Medulla oblongata (tissue), 1 donor: ENCODE measurements around the gene ZMIZ1.

Experiments used
- DNase-seq: peaks from one replicate; pipeline ENCODE4 v3.0.0-alpha.2; 2015; ENCODE audit errors: extremely low spot score

The ZMIZ1 gene

DNA sequence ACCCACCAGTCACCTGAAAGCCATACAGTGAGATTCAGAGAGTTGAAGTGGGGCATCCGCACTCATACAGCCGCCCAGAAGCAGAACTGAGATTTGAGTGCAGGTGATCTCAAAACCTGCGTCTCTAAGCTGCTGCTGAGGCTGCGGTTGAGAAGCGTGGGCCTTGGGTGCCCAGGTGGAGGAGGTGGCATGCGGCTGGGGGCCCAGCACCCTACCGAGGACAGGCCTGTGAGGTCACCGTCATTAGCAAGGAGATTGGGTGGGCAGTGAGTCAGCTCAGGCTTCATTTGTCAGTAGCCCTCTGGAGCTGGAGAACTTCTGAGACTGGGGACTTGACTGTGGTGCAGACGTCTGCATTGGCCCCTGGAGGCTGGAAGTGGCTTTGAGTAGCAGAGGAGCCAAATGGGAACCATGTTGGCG lies 29.8 kb downstream of the ZMIZ1 start:
- no peak for DNase-seq

DNA sequence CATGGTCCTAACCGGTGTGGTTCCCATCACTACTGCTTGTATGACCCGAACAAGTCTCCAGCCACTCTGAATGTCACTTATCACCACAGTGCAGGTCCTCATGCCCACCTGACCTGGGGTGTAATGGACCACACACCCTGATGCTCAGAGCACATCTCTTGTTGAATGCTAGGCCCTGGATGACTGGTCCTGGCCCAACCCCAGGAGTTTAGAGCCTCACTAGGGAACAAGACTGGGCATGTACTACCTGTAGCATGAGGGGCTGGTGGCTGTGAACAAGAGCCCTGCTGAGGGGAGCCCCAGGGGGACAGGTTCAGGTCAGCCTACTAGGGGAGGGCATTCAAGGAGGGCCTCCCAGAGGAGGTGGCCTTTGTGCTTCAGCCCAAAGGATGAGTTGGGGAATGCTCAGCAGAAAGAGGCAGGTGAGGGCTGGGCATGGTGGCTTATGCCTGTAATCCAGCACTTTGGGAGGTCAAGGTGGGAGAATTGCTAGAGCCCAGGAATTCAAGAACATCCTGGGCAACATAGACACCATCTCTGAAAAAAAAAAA lies 31.2 kb downstream of the ZMIZ1 start:
- no peak for DNase-seq

DNA sequence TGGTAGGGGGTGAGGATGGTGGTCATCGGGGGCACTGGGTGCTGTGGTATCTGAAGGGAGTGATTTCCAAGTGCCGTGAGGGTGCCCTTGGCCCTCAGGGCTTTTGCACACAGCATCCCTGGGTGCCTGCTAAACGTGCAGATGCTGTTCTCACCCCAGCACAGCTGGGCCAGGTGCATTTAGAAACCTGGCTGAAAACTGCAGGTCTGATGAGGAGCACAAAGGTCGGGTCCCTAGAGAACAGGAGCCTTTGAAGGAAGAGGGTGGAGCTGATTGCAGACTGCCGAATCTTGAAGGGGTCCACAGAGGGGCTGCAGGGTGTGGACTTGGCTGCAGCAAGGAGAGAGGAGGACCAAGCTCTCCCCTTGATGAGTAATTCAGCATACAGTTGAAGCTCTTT lies 32.0 kb downstream of the ZMIZ1 start:
- DNase-seq: no peak

DNA sequence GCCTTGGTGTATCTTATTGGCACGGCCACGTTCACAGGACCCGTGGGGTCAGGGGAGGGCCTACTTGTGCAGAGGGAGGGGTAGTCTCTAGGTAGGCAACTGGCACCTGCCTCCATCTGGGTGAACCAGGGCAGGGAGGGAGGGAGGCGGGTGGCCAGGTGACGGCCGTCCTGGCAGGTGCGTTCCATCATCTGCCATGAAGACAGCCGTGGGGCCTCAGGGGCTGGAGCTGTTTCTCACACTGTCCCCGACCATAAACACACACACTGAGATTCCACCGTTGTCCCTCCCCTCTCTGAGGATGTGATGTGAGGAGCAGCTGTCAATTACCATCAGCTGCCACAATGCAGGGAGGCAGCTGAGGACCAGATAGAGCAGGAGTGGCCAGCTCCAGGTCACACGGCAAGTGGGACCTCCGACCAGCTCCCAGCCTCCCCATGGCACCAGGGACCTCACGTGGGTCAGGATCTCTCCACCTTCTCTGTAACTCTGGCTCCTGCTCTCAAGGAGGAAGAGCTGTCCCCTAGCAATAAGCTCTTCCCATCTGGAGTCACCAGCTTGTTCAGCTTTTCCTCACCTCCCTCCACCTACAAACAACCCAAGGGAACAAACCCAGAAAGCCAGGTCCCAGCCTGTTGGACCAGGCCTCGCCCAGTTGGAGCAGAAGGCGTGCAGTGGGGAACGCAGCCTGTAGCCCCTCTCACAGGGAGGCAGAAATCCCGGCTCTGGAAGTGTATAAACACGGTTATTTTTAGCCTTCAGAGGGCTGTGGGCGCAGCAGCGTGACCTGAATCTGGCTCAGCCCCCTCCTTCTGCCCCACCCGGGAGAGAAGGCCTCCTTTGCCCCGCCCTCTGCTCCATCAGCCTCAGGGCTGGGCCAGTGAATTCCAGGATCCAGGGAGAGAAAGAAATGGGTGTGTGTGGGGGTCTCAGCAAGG lies 33.1 kb downstream of the ZMIZ1 start:
- DNase-seq: no peak

DNA sequence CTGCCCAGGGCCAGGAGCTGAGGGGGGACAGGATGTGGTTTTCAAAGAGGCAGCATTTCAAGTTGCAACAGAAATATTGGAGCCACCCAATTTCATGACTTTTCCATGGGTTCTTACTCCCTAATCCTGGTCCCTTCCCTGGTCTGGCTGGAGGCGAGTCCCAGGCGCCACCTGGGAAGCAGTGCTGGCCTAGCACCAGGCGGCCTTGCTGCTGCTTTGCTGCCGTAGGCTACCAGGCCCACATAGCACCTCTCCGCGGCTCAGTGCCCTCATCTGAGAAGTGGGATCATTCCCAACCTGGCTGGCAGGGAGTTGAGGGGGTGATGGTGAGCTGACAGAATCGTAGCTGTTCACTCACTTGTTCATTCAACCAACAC lies 33.7 kb downstream of the ZMIZ1 start:
- no peak for DNase-seq

DNA sequence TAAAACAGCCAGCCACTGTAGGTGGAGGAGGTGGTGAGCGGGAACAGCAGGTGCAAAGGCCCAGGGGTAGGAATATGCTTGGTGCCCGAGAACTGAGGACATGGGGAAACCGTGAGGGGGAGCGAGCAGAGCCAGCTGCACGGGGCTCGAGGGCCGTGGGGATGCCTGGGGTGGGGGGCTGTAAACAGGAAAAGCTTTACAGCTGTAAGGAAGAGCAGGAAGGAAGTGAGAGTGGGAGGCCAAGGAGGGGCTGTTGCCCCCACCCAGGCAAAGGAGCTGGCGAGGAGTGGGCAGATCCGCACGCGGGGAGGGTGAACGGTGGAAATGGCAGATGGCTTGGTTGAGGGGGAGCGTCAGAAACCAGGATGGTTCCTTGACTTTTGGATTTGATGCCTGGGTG lies 34.4 kb downstream of the ZMIZ1 start:
- no peak for DNase-seq

DNA sequence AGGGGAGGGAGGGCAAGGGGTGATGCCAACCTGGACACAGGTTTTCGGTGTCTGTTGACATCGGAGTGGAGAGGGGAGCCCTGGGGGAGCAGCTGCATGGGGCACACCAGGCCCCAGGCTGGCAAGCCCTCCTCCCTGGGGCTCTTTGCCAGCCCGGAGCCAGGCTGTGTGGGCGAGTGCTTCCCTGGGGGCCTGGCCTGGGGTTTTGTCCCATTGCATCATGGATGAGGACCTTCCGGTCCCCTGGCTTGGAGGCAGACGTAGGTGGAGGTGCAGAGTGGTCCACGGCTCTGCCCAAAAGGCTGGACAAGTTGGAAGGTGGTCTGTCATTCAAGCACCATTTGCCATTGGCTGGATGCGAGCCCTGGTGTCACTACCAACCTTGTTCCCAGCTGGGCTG lies 34.8 kb downstream of the ZMIZ1 start:
- DNase-seq: no peak

DNA sequence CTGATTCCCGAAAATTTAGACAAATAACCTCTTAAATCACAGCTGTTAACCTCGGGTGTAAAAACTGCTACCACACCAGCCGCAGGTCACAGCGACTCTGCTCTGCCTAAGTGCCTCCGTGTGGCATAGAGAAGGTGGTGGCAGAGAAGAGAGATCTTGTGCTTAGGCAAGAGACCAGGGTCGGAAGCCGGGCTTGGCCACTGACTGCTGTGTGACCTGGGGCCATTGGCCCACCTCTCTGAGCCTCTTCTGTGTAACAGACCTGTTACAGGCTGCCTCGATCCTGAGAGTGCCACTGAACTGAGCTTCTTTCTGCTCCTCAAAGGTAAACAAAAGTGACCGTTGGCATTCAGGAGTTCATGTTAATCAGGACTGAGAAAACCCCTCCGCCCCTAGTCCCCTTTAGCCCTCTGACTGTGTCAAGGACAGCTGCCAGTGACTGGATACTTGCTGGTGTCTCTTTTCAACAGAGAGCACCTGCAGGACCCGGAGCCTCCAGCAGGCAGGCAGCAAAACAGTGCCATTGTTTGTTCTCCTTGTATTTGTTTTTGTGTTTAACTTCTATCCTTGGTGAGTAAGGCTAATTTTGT lies 36.5 kb downstream of the ZMIZ1 start:
- DNase-seq: no peak

DNA sequence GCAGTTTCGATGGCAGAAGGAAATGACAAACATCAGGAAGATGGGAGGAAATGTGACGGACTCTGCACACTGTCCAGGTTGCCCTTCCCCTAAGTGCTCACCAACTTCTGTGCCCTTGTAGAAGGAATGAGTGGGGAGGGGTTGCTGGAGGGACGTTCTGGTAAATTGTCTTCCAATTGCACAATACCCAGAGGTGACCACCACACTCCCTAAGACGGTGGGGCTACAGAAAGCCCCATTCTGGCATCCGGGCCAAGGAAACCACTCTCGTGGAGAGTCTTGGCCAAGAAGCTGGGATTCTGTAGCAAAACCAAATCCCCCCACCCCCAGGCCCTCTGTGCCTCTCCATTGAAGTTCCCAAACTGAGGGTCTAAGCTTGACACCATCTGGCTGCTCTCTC lies 37.1 kb downstream of the ZMIZ1 start:
- DNase-seq: no peak

DNA sequence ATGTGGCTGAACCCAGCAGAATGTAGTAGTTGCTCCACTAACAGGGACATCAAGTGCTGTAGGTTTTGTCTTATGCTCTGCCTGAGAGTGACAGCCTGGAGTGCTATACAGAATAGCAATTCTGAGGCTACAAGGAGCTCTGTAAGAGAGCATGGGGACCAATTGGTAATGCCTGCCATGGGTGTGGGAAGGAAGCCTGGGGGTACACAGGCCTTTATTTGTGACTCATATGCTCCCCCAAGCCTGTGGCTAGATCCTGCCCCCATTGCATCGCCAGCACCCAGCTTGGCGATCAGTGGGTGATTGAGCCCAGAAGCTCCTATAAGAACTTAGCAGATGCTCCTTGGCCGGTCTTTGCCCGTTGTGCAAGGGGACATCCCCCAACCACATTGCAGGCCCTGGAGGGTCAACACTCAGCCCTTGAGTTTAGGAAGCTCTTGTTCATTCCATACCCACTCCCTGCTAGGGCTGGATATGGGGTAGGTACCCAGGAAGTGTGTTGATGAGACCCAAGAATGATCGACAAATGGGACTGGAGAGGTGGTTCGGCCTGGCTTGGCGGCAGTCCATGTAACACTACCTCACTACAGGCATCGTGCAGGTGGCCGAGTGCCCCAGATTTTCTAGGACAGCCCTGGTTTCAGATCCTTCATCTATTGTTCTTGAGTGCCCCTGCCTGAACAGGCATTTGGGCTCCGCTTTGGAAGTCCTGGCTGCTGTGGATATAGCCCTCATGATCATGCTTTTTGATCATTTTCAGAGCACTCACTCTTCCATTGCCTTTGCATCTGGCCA lies 37.7 kb downstream of the ZMIZ1 start:
- DNase-seq: no peak

DNA sequence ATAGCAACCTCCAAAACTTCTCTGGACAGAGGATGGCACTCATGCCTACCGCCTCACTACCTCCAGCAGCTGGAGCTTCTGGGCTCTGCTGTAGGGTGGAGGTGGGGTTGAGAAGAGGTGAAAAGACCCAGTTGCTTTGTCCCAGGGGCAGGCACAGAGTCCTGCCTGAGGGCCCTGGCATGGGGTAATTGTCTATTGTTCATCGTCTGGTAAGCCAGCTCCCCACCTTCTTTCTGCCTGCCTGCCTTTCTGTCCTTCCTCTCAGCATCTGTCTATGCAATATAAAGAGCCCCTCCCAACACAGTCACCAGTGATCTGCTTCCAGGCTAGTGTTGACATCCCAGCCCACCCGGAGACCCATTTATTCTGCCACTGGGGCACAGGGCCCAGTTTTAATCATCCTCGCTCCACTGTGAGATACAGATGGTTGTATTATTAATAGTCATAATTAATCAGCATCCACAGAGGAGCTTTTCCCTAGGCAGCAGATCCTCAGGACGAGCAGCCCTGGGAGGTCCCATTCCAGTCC lies 39.0 kb downstream of the ZMIZ1 start:
- no peak for DNase-seq

DNA sequence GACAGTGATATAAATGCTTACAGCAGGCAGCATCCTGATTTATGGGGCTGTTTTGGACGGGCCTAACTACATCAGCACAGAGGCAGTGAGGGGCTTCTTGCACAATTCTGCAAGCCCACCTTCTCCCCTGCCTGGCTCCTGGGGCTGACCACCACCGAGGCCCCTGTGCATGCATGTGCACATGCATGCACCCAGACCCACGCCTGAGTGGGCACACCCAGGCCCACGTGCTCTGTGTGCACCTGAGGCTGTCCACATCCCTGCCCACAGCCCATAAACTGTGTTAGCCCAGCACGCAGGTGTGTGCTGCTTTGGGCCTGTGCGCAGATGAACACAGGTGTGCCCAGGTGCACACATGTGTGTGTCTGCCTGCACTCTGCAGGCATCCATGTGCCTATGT lies 40.0 kb downstream of the ZMIZ1 start:
- DNase-seq: no peak

DNA sequence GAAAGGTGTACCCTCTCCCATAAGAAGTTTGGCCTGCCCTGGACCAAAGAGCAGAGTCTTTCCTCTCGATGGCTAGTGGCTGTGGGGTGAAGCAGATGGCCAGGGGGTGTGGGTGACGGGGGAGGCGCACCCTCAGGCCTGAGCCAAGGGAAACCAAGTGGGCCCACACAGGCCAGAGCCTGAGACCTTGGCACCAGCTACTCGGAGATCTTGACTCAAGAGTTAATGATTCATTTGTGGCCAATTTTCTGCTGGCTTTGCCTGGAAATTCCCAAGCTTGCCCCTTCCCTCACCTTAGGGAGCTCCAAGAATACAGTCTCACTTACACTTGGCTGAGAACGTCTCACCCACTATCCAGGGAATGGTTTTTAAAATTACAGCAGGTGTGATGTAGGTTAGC lies 42.7 kb downstream of the ZMIZ1 start:
- DNase-seq: no peak

DNA sequence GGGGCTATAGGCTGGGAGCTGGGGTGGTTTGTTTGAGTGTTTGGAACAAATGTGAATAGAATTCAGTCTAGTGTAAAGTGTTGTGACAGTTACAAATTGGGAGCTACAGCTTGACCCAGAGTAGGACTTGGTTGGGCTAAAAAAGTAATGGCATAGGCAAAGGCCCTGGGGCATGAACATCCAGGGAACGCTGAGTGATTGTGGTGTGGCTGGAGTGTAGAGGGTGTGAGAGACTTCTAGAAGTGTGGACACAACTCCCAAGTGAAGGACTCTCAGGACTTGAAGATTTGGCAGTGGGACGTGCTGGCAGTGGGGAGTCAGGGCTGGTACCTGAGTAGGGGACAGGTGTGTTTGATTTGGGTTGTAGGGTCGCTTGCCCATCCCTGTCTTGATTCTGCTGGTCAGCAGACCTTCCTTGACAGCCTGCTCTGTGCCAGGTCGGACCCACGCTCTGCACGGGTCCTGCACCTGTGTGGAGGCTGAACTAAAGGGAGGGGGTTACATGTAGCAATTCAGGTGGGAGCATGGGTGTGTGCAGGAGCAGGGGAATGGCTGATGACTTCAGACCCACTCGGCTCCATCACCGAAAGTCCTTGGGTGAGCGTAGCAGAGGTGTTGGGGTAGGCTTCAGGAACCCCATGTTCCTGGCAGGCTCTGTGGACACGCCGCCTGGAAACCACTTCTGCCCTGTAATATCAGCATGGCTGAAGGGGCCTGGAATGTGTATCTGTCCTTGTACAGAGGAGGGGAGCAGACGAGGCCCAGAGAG lies 43.3 kb downstream of the ZMIZ1 start:
- no peak for DNase-seq

DNA sequence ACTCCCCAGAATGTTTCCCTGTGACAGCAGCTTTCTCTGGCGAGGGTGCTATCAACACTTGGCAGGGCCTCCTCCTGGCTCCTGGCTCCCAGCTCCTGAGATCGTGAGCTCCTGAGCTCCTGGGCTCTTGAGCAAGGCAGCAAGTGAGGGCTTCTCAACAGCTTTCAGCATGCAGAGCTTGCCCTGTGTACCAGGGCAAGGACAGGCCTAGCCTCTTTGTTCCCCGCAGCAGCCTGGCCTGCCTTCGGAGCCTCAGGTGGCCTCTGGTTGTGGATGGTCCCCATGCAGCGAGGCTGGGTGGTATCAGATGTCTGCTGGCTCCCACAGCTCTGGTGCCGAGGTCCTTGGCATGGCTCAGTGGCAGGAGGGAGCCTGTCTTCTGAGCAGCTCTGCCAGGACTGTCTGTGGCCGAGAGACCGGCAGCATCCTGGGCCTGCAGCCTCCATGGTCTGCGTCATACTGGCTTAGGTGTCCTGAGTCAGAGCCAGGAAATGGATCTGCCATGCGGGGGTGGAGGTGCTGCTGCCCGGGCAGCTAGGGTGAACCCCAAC lies 44.2 kb downstream of the ZMIZ1 start:
- peak; percentile 48 for DNase-seq

DNA sequence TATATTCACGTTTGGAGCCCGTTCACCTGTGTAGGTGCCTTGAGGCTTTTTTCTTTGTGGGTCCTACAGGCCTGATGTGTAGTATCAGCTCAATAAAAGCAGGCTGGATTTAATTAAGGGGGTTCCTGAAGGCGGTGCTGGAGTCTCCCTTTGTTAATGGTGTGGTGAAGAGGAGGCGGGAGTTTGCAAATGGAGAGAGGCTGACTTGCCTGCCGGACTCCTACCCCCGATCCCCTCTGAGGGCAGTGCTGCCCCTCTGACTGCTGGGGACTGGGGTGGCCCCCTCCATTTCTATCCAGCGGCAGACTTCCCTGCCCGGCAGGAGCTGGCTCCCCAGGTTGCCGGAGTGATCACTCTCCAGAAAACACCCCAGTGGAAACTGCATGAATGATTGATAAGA lies 45.1 kb downstream of the ZMIZ1 start:
- no peak for DNase-seq

DNA sequence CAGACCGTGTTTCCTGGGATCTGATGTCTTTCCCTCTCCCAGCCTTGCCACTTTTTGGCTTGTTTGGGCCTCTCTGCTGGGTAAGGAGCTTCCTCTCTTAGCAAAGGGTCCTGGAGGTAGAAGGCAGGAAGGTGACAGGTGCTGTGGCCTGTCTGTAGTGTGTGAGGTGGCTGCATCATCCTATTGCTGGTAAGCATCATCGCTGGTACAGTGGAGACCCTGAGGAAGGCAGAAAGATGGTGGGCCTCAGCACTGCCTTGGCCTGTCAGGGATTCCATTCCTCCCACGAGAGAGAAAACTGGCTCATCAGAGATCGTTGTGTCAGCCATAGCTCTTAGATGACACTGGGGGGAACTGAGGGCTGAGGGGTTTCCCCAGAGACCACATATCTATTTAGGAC lies 46.5 kb downstream of the ZMIZ1 start:
- no peak for DNase-seq

DNA sequence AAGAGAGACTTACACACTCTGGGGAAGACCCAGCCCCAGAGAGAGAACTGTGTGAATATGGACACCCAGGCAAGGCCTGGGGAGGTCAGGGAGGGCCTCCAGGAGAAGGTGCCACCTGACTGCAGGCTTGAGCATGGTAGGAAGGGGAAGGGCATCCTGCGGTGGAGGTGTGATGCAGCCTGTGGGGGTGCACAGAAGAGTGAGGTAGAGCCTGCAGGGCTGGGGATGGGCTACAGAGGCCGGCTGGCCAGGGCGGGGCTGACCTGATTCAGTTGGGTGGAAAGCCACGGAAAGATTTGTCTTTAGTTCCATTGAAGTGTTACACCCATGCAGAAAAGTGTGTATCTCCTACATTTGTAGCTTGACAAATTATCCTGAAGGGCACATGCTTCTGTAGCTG lies 47.6 kb downstream of the ZMIZ1 start:
- DNase-seq: no peak

DNA sequence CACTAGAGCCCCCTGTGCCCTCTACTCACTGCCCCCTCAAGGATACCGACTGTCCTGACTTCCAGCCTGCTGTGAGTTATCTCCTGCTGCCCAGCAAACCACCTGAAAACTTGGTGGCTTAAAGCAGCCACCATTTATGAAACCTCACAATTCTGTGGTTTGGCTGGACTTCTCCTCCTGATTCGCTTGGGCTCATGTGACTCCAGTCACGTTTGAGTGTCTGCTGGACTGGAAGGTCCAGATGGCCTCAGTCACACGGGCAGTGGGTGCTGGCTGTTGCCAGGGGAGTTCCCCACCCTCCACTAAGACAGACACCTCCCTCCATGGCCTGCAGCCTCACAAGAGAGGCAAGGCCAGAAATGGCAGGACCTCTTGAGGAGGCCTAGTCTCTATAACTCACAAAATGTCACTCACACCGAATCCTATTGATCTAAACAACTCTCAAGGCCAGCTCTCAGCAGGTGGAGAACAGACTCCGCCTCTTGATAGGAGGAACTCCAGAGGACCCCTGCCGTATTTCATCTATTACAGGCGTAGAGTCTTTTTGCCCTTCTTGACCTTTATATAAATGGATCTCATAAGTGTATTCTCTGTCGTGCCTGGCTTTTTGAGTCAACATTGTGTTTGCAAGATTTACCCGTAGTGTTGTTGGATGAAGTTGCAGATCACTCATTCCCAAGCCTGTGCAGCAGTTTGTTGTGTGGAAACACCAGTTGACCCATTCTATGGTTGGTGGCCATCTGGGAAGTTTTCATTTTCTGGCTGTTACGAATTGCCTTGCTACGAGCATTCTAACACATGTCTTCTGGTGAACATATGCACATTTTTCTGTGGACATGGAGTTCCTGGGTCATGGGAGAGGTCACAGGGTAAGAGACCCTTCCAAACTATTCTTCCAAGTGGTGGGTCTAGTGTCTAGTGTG lies 48.3 kb downstream of the ZMIZ1 start:
- peak; percentile 59 for DNase-seq
